Activated T-cell treated with anti-CD3 and anti-CD28 coated beads, Interleukin-2, amount 50 U/mL, for 4 hours (primary cell): ENCODE results near the gene NFASC. TPM values are rescaled to one million over a fixed set of nuclear protein-coding genes. Genes with fewer than 3 reads are reported as not detected.

Source experiments
- ATAC-seq, 2 donors: fragments of 200-7000 bp; cut with Tn5 transposase; one replicate each; pipeline ENCODE4 v1.10.0; 2021
- DNase-seq: peaks from one replicate; pipeline ENCODE4 v3.0.0-alpha.2; 2020
- H3K27me3 Mint-ChIP-seq: one replicate; pipeline ENCODE4 v1.8.0; 2021; ENCODE audit warnings: low read depth, mixed read lengths
- H3K36me3 Mint-ChIP-seq: one replicate; pipeline ENCODE4 v1.8.0; 2022; ENCODE audit warnings: mixed read lengths; ENCODE audit not compliant: insufficient read depth
- H3K4me1 Mint-ChIP-seq: one replicate; pipeline ENCODE4 v1.8.0; 2021; ENCODE audit warnings: low read depth, mixed read lengths
- H3K4me3 Mint-ChIP-seq: one replicate; pipeline ENCODE4 v1.8.0; 2021; ENCODE audit warnings: mild to moderate bottlenecking, moderate library complexity, mixed read lengths
- H3K9me3 Mint-ChIP-seq: one replicate; pipeline ENCODE4 v1.8.0; 2021; ENCODE audit warnings: mixed read lengths
- total RNA-seq, 3 donors: library from RNA; stranded (reverse); gene quantifications; one replicate each; pipeline ENCODE4 v1.2.1, GENCODE V29; 2021

Gene NFASC
- total RNA-seq, 3 donors from 2014 or later: 0.13 to 0.41 (median 0.13) TPM

GRCh38 chr1:204990059-204990664 is 119.5 kb downstream of the NFASC start:
- ATAC-seq (no peak), DNase-seq (no peak)
- peaks cover 10% of the 10 kb centered on the region for H3K4me1 Mint-ChIP-seq

GRCh38 chr1:204990721-204991341 is 120.2 kb downstream of the NFASC start:
- Mint-ChIP-seq H3K4me3 (no peak overlapping the region), H3K36me3 (no peaks in the 10 kb centered on the region), H3K27me3 (peaks cover 9% of the 10 kb centered on the region), H3K9me3 (no peaks in the 10 kb centered on the region), H3K4me1 (peaks cover 10% of the 10 kb centered on the region)
- ATAC-seq (no peak), DNase-seq (no peak)

More at GRCh38 chr1:204990059-204990664, 119.5 kb downstream of the NFASC start:
- H3K36me3 Mint-ChIP-seq: no peaks in the 10 kb centered on the region
- no peak overlapping the region for H3K4me3 Mint-ChIP-seq
- H3K27me3 Mint-ChIP-seq: peaks cover 9% of the 10 kb centered on the region
- H3K9me3 Mint-ChIP-seq: no peaks in the 10 kb centered on the region

GRCh38 chr1:204991342-204991844 is 120.7 kb downstream of the NFASC start:
- H3K9me3 Mint-ChIP-seq: no peaks in the 10 kb centered on the region
- no peaks in the 10 kb centered on the region for H3K36me3 Mint-ChIP-seq
- no peak overlapping the region for H3K4me3 Mint-ChIP-seq
- peaks cover 10% of the 10 kb centered on the region for H3K4me1 Mint-ChIP-seq
- peaks cover 9% of the 10 kb centered on the region for H3K27me3 Mint-ChIP-seq
- DNase-seq (no peak), ATAC-seq (no peak)

GRCh38 chr1:204992201-204992997 is 121.7 kb downstream of the NFASC start:
- Mint-ChIP-seq H3K9me3 (no peaks in the 10 kb centered on the region), H3K36me3 (no peaks in the 10 kb centered on the region), H3K4me1 (peaks cover 10% of the 10 kb centered on the region), H3K4me3 (no peak overlapping the region), H3K27me3 (peaks cover 9% of the 10 kb centered on the region)
- ATAC-seq: peak in 1 of 2 donors; percentile 30
- no peak for DNase-seq

GRCh38 chr1:204992998-204993314 is 122.3 kb downstream of the NFASC start:
- no peaks in the 10 kb centered on the region for H3K36me3 Mint-ChIP-seq
- DNase-seq (no peak), ATAC-seq (no peak)
- peaks cover 9% of the 10 kb centered on the region for H3K27me3 Mint-ChIP-seq
- H3K4me1 Mint-ChIP-seq: peaks cover 10% of the 10 kb centered on the region
- H3K9me3 Mint-ChIP-seq: no peaks in the 10 kb centered on the region
- H3K4me3 Mint-ChIP-seq: no peak overlapping the region

GRCh38 chr1:204994086-204994862 is 123.6 kb downstream of the NFASC start:
- ATAC-seq: no peak
- Mint-ChIP-seq H3K9me3 (no peaks in the 10 kb centered on the region), H3K4me3 (no peak overlapping the region), H3K4me1 (peaks cover 10% of the 10 kb centered on the region), H3K27me3 (peaks cover 2% of the 10 kb centered on the region), H3K36me3 (no peaks in the 10 kb centered on the region)
- DNase-seq: no peak

GRCh38 chr1:204996981-204997380 is 126.3 kb downstream of the NFASC start:
- Mint-ChIP-seq H3K4me3 (no peak overlapping the region), H3K9me3 (no peaks in the 10 kb centered on the region), H3K27me3 (peaks cover 6% of the 10 kb centered on the region), H3K36me3 (no peaks in the 10 kb centered on the region), H3K4me1 (peaks cover 10% of the 10 kb centered on the region)
- DNase-seq: no peak
- no peak for ATAC-seq

GRCh38 chr1:204997591-204998355 is 127.1 kb downstream of the NFASC start:
- DNase-seq (no peak), ATAC-seq (no peak)
- H3K4me3 Mint-ChIP-seq: no peak overlapping the region
- no peaks in the 10 kb centered on the region for H3K9me3 Mint-ChIP-seq
- H3K27me3 Mint-ChIP-seq: peaks cover 6% of the 10 kb centered on the region
- no peaks in the 10 kb centered on the region for H3K36me3 Mint-ChIP-seq
- H3K4me1 Mint-ChIP-seq: peaks cover 3% of the 10 kb centered on the region

GRCh38 chr1:205001162-205001561 is 130.5 kb downstream of the NFASC start:
- Mint-ChIP-seq H3K4me3 (no peak overlapping the region), H3K27me3 (peaks cover 6% of the 10 kb centered on the region), H3K4me1 (no peaks in the 10 kb centered on the region), H3K36me3 (no peaks in the 10 kb centered on the region), H3K9me3 (no peaks in the 10 kb centered on the region)
- DNase-seq: no peak
- ATAC-seq: no peak

- DNase-seq (no peak), ATAC-seq (no peak)
- Mint-ChIP-seq H3K4me3 (no peak overlapping the region), H3K36me3 (no peaks in the 10 kb centered on the region), H3K27me3 (peaks cover 6% of the 10 kb centered on the region), H3K9me3 (no peaks in the 10 kb centered on the region), H3K4me1 (no peaks in the 10 kb centered on the region)
Measured at GRCh38 chr1:205002705-205003104, 132.0 kb downstream of the NFASC start.

GRCh38 chr1:205003358-205004131 is 132.9 kb downstream of the NFASC start:
- no peak for DNase-seq
- Mint-ChIP-seq H3K27me3 (peaks cover 6% of the 10 kb centered on the region), H3K4me1 (no peaks in the 10 kb centered on the region), H3K9me3 (no peaks in the 10 kb centered on the region), H3K4me3 (no peak overlapping the region), H3K36me3 (no peaks in the 10 kb centered on the region)
- no peak for ATAC-seq

GRCh38 chr1:205004351-205004750 is 133.7 kb downstream of the NFASC start:
- Mint-ChIP-seq H3K36me3 (no peaks in the 10 kb centered on the region), H3K27me3 (peaks cover 6% of the 10 kb centered on the region), H3K4me3 (no peak overlapping the region), H3K4me1 (no peaks in the 10 kb centered on the region), H3K9me3 (no peaks in the 10 kb centered on the region)
- ATAC-seq (no peak), DNase-seq (no peak)

GRCh38 chr1:205008896-205009295 is 138.2 kb downstream of the NFASC start:
- ATAC-seq (no peak), DNase-seq (no peak)
- H3K9me3 Mint-ChIP-seq: no peaks in the 10 kb centered on the region
- no peak overlapping the region for H3K4me3 Mint-ChIP-seq
- no peaks in the 10 kb centered on the region for H3K4me1 Mint-ChIP-seq
- H3K36me3 Mint-ChIP-seq: no peaks in the 10 kb centered on the region
- peaks cover 3% of the 10 kb centered on the region for H3K27me3 Mint-ChIP-seq
